ENCODE measurements around the gene ST8SIA4.

- TF ChIP-seq CTCF (conservative IDR thresholded peaks at IDR 0.05; ENCODE audit: low read length) (no peak), EZH2phosphoT487 (IDR thresholded peaks at IDR 0.05; ENCODE audit: borderline replicate concordance) (no peak)
Observed at GRCh38 chr5:100789694-100790093, 113.4 kb downstream of the ST8SIA4 start.

Measured in Loucy (cell line).